Measurements from ENCODE around the gene ZNF143.
A peak's percentile ranks its signal among the peaks of the same experiment; 100 is the strongest.
"Not testable (repeated sequence)": the region's sequence is repeated elsewhere in the genome, so short reads cannot be mapped to it uniquely, and the experiment has no call there.

The ZNF143 gene

DNA sequence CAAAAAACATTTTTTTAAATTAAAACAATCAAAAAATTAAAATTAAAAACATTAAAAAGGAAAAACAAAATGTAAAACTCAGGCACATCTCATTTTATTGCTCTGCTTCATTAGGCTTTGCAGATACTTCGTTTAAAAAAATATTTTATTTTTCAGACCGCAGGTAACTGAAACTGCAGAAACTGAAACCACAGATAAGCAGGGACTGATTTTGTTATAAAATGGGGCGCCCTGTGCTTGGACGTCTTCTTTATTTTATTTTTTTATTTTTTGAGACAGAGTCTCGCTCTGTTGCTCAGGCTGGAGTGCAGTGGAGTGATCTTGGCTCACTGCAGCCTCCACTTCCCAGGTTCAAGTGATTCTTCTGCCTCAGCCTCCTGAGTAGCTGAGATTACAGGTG, 88.4 kb downstream of the ZNF143 start:
- DNase-seq, result not testable (repeated sequence)

DNA sequence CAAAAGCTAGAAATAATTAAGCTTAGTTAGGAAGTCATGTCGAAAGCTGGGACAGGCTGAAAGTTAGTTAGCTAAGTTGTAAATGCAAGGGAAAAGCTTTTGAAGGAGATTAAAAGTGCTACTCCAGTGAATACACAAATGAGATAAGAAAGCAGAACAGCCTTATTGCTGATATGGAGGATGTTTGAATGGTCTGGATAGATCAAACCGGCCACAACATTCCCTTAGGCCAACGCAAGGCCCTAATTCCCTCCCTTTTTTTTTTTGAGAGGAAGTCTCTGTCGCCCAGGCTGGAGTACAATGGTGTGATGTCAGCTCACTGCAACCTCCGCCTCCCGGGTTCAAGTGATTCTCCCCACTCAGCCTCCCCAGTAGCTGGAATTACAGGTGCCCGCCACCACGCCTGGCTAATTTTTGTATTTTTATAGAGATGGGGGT, 89.4 kb downstream of the ZNF143 start:
- DNase-seq, result no peak

DNA sequence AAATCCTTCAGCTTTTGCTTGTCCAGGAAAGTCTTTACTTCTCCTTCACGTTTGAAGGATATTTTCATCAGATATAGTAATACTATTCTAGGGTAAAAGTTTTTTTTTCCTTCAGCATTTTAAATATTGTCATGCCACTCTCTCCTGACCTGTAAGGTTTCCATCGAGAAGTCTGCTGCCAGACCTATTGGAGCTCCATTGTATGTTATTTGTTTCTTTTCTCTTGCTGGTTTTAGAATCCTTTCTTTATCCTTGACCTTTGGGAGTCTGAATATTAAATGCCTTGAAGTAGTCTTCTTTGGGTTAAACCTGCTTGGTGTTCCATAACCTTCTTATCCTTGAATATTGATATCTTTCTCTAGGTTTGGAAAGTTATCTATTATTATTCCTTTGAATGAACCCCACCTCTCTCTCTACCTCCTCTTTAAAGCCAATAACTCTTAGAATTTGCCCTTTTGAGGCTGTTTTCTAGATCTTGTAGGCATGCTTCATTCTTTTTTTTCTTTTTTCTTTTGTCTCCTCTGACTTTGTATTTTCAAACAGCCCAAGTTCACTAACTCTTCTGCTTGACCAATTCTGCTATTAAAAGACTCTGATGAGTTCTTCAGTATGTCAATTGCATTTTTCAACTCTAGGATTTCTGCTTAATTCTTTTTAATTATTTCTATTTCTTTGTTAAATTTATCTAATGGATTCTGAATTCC, 100.6 kb downstream of the ZNF143 start:
- no peak for DNase-seq

DNA sequence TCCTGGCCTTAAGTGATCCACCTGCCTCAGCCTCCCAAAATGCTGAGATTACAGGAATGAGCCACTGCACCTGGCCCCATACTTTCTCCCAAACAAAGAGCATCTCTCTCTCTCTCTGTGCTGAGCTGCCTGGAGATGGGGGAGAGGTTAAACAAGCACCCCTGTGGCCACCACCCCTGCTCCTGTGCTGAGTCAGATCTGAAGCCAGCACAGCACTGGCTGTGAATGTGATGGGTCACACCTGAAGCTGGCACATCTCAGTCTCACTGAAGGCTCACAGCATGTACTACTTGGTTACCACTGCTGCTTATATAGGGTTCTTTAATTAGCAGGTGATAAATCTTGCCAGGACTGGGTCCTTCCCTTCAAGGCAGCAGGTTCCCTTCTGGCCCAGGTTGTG, 101.9 kb downstream of the ZNF143 start:
- no peak for DNase-seq

DNA sequence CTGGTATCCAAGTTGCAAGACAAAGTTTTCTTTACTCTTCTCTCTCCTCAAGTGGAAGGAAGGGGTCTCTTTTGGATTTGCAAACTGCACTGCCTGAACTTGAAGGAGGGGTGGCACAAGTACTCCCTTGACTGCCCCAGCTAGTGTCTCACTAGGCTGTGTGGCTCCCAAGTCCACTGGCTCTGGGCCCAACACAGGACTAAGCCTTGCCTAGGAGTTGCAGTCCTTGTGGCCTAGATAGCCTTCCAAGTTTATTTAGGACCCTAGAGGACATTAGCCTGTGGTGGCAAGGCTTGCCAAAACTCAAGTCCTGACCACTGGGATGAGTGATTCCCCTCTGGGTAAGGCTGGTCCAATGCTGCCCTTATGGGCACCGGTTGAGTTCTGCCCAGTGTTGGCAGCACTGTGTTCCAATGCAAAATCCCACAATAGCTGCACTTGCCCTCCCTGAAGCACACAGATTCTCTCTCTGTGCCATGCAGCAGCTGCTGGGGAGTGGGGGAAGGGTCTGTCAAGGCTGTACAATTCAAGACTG, 102.5 kb downstream of the ZNF143 start:
- no peak for DNase-seq

DNA sequence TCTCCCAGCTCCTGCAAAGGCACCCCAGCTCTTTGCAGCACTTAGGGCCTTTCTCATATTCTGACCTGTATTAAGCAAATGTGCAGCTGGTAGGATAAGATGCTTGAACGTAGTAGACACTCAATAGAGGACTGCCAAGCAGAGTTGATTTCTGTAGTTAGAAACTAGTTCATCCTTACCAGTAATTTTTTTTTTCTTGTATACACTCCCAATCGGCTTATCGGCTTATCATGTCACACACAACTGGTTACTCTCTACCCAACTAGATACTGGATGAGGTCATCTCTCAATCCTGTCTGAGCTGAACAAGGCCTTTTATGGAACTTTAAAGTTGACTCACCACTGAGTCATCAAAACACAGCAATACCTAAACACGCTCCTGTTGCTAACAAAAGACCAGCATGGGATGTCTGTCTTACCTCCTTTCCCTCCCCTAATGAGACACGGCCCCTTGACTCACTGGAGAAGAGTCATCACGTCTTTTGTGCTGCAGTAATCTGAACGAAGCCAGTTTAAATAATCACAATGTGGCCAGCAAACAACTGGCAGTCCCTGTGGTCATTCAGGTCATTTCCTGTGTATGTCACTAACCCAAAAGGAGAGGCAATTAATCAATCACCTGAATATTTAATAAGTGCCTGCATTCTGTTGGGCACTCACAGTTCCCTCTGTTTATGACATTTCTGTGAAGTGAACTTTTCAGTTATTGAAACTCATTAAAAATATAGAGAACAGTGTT, 105.2 kb downstream of the ZNF143 start:
- DNase-seq, result peak; percentile 100

DNA sequence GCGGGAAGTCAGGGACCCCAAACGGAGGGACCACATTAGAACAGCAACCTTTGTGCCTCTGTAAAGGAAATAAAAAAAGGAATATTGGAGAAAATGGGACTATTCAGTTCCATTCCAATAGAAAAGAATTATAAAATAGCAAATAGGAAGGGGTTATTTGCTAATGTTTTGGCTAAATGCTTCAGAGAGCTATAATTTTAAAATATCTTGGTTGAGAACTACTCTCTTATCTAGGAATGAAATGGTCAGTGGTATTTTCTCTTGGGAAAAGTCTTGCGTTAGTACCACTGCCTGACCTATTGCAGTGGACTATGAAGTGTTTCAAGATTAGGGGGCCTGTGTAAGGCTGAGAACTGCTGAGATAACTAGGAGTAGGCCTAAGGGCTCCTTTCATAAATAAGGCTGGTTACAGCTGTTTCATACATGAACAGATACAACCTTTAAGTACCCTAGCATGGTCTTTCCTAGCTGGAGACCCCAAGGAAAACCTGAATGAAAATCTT, 105.8 kb downstream of the ZNF143 start:
- peak; percentile 61 for DNase-seq

DNA sequence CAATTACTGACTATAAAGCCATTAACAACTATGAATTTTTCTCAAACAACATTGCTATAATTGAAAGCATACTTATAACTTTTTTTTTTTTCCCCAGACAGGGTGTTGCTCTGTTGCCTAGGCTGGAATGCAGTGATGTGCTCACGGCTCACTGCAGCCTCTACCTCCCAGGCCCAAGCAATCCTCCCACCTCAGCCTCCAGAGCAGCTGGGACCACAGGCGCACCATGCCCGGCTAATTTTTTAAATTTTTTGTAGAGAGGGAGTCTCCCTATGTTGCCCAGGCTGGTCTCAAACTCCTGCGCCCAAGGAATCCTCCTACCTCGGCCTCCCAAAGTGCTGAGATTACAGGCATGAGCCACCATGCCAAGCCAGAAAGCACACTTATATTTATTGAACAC, 106.6 kb downstream of the ZNF143 start:
- DNase-seq, result no peak

DNA sequence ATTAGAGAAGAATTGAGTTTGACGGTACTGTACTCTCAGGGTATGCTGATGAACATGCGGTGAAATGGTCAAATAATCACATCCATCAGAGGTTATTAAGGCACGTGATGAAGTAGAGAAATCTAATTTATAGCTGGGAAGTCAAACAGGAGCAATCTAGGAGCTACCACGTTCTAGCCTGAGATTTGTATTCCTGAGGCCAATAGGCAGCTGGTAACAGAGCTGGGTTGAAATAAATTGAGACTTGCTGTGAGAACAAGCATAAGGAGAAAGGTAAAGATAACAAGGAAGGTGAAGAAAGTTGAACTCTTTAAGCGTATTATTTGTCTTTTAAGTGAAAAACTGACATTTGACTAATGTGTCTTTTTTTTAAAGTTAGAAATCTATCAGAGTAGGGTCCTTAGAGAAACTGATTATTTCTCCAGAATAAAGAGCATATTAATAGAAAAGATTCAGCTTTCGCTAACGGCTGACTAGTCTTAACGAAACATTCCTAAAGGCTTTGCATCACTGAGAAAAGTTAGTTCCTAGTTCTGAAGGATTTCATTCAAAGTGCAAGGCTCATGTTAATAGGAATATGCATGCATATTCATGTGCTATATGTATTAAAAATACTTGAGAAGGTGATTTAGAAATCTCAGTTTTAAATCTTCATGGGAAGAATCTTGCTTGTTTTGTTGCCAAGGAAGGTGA, 107.5 kb downstream of the ZNF143 start:
- DNase-seq, result no peak

DNA sequence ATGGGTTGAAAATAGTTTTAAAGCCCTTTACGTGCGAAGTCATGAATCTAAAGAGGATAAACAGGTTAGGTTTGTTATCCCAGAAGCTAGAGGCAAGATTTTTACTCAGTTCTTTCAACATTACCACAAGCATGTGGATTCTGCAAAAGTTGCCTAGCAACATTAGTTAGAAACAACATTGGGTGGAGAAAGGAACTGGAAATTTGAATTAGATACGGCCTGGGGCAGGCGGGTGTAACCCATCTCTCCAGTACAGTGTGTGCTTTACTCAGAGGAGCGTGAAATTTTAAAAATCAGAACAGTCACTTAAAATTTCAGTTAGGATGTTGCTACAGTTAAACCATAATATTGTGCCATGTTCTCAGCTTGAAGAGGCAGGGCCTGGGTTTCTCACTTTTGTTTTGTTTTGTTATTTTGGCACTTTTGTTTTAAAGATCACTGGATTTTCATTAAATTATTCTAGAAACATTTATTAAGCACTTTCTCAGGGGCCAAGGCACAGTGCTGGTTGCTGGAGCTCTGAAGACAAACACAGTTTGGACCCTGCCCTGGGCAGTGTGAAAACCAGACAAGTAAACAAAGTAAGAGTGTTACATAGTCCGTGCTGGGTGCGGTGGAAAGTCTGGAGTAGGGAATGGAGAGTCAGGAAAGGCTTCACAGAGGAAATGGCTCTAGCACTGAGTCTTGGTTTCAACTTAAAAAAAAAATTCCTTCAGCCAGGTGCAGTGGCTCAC, 108.2 kb downstream of the ZNF143 start:
- DNase-seq, result peak; percentile 90

DNA sequence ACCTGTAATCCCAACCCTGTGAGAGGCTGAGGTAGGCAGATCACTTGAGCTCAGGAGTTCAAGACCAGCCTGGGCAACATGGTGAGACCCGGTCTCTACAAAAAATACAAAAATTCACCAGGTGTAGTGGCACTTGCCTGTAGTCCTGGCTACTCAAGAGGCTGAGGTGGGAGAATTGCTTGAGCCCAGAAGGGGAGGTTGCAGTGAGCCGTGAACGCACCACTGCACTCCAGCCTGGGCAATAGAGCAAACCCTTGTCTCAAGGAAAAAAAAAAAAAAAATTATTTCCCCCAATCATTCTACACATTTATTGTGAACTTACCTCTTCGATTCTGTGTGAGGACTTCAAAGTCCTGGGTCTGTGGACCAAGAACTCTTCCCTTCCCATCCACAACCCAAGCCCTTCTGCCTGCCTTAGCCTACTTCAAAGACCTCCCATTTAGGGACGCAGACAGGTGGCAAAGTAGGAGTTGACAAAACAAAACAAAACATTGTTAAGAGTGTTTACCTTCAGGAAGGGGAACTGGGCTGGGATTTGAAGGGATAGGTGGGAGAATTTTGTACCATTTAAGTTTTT, 108.9 kb downstream of the ZNF143 start:
- DNase-seq, result no peak

DNA sequence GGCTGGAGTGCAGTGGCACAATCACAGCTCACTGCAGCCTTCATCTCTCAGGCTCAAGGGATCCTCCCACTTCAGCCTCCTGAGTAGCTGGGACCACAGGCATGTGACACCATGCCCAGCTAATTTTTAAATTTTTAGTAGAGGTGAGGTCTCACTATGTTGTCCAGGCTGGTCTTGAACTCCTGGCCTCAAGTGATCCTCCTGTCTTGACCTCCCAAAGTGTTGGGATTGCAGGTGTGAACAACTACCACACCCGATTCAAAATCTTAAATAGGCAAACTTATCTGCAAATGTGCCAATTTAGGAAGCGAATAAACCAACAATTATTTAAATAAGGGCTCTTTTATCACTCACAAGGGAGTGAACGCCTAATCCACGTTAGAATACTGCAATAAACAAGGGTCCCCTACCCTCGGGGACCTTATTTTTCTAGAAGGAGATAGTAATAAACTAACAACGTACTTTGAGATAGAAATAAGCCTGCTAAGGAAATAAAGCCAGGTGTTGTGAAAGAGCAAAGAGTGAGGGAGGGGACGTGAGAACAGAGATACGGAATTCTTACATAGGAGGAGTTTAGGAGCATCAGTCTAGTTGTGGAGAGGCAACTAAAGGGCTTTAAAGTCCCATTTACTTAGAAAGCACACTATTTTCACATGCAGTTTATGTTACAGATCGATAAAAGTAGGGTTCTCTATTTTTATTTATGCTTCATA, 109.7 kb downstream of the ZNF143 start:
- no peak for DNase-seq

DNA sequence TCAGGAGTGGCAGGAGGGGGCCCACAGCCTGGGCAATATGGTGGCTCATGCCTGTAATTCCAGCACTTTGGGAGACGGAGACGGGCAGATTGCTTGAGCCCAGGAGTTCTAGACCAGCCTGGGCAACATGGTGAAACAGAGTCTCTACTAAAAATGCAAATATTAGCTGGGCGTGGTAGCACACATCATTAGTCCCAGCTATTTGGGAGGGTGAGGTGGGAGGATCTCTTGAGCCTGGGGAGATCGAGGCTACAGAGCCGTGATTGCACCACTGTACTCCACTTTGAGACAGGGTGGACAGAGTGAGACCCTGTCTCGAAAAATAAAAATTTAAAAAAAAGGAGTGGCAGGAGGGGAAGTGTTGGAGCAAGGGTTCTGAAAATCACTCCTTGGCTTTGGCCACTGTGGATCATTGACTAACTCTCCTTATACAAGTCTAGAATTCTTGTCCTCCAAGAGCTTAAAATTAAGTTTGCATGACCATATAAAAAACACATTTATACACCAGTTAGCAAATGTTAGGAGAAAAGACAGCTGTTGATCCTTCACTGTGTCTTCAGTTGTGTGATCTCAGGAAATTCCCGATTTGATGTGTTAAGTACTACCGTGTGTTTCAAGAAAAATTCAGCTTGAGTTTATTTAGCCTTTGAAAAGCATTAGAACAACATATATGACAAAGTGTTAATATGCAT, 110.4 kb downstream of the ZNF143 start:
- no peak for DNase-seq

DNA sequence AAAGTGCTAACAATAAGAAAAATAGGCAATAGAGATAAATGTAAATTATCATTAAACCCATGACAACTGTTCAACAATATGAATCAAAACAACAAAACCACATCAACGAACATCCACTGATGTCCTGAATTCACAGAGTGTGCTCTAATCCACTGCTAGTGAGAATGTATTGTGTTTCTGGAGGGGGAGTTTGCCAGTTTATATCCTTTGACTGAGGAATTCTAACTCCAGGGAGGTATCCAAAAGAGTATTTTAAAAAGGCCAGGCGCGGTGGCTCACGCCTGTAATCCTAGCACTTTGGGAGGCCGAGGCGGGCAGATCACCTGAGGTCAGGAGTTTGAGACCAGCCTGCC, 110.9 kb downstream of the ZNF143 start:
- no peak for DNase-seq

DNA sequence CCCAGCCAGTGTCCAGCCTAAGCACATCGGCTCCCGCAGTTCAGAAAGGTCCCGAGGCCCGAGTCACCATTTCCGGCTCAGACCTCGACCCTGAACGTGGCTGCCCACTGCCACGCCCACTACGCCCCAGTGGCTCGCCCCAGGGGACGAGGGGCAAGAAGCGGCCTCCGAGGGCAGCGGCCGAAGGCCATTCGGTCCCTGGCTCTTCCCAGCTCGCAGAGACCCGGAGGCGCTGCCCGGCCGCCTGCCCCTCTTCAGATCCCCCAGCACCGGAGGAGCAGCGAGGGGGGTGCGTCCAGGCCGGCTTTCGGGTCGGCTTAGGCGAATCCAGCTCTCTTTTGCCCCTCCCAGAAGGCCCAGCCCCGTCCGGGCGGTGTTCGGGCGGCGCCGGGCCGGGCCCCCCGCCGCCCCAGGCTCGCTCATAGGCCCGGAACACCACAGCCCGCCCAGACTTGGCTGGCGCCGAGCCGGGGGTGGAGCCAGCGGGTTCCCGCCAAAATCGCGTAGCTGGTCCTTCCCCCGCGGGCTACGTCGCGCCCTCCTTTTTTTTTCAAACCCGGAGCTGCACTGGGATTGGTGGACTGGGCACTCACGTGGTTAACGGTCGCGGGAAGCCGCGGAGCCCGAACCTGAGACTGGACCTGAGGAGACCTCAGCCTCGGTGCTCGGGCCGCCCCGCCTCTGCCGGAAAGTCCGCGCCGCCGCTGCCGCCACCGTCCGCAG, 112.4 kb downstream of the ZNF143 start, which contains the start of gene WEE1:
Gene WEE1 (plus strand): TSS at position 619 of the 723 bp plus-strand sequence. CDS start 264 bp downstream, outside the sequence.
- DNase-seq, result peak; percentile 99

DNA sequence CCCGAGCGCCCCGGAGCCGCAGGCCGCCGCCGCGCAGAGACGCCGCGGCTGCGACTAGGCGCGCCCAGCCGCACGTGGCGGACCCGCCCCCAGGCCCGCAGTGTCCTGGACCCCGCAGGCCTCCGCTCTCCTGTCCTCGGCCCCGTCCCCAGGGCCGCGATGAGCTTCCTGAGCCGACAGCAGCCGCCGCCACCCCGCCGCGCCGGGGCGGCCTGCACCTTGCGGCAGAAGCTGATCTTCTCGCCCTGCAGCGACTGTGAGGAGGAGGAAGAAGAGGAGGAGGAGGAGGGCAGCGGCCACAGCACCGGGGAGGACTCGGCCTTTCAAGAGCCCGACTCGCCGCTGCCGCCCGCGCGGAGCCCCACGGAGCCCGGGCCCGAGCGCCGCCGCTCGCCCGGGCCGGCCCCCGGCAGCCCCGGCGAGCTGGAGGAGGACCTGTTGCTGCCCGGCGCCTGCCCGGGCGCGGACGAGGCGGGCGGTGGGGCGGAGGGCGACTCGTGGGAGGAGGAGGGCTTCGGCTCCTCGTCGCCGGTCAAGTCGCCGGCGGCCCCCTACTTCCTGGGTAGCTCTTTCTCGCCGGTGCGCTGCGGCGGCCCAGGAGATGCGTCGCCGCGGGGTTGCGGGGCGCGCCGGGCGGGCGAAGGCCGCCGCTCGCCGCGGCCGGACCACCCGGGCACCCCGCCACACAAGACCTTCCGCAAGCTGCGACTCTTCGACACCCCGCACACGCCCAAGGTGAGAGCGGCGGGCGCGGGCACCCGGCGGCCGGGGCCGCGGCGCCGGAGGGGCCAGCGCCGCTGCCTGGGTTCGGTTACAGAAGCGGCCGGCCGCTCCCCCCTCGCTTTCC, 113.2 kb downstream of the ZNF143 start:
- no peak for DNase-seq

DNA sequence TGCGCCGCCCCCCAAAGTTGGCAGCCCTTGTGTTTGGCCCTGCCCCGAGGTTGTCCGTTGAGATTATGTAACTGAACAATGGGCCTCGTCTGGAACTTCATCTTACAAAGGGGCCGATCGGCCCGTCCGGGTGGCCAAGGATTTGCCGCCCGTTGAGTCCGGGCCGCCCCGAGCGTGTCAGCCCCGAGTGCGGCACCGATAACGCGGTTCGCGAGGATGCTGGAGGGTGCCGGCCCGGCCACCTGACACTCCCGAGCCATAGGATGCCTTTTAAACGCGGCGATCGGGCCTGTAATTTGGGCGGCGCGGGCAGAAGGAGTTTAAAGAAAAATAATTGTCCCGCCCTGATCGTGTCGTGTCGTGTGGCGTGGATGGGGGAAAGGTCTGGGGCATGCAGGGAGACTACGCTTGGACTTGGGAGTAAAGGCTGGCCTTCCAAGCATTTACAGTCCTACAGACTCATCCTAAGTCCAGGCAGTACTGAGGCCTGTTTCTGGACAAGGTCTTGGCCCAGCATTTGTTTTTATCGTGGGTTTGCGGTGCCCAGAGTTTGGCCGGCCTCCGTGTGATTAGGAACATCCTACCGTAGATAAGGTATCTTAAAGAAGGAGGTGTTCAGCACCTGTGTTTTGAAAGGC, 113.9 kb downstream of the ZNF143 start:
- no peak for DNase-seq

Data from fibroblast of skin of scalp (primary cell).